H1 (cell line): ENCODE measurements around the gene ASXL3. TPM values are rescaled to one million over a fixed set of nuclear protein-coding genes. Genes with fewer than 3 reads are reported as not detected.

Experiments used
- CTCF ChIA-PET: fragments of 300-600 bp; sonication (Branson Sonifier 250); formaldehyde crosslinking; loops from one replicate; lab custom pipeline; 2021; ENCODE audit not compliant: partially characterized antibody; lab: Charles Lee
- POLR2A ChIA-PET: fragments of 300-600 bp; sonication (Branson Sonifier 250); formaldehyde crosslinking; loops from one replicate; lab custom pipeline; 2021; ENCODE audit warnings: inconsistent platforms; ENCODE audit not compliant: partially characterized antibody; lab: Charles Lee
- DNase-seq, 2 experiments: peaks; one replicate each; pipeline versions ENCODE4 v3.0.0 to v3.0.0-alpha.2; 2010 to 2022; ENCODE audit warnings: low spot score in 2 of 2, low read depth in 1 of 2, mixed read lengths in 1 of 2
- FAIRE-seq: peaks from 2 replicates; lab custom pipeline; 2011; peaks lifted over from hg19 to GRCh38; lab: Jason Lieb, UNC
- H2AFZ ChIP-seq: 2 replicates; pipeline ENCODE4 v1.8.1; 2012; ENCODE audit warnings: low read length, inconsistent platforms
- H2AK5ac ChIP-seq: 2 replicates; pipeline ENCODE4 v1.6.1; 2013; ENCODE audit warnings: low read depth, low read length
- H2BK120ac ChIP-seq: replicated peaks from 2 replicates; pipeline ENCODE3; 2013; ENCODE audit warnings: low read depth, low read length, inconsistent platforms
- H2BK12ac ChIP-seq: 2 replicates; pipeline ENCODE4 v1.6.1; 2013; ENCODE audit warnings: low read depth, low read length
- H2BK15ac ChIP-seq: 2 replicates; pipeline ENCODE4 v1.6.1; 2013; ENCODE audit warnings: low read length
- H2BK20ac ChIP-seq: 2 replicates; pipeline ENCODE4 v1.6.1; 2013; ENCODE audit warnings: low read length
- H2BK5ac ChIP-seq: 2 replicates; pipeline ENCODE4 v1.6.1; 2013; ENCODE audit warnings: low read depth, low read length
- H3K14ac ChIP-seq: 2 replicates; pipeline ENCODE4 v1.6.1; 2013; ENCODE audit warnings: inconsistent platforms; ENCODE audit not compliant: insufficient read length
- H3K18ac ChIP-seq: 2 replicates; pipeline ENCODE4 v1.6.1; 2013; ENCODE audit warnings: low read length; ENCODE audit errors: extremely low read depth
- H3K23ac ChIP-seq: 2 replicates; pipeline ENCODE4 v1.6.1; 2013; ENCODE audit warnings: inconsistent platforms; ENCODE audit not compliant: insufficient read length
- H3K23me2 ChIP-seq: 2 replicates; pipeline ENCODE4 v1.6.1; 2013; ENCODE audit warnings: low read depth, low read length
- H3K27ac ChIP-seq: 2 replicates; pipeline ENCODE4 v1.6.1; 2011; ENCODE audit warnings: low read depth, low read length, inconsistent platforms
- H3K27me3 ChIP-seq, 4 experiments: replicated peaks in 1 of 4; 1 replicate in 1 of 4; 2 replicates in 3 of 4; pipeline versions ENCODE4 v1.6.1 to v1.8.1; 2011 to 2013; ENCODE audit warnings: low read length in 3 of 4, mild to moderate bottlenecking in 3 of 4, inconsistent platforms in 2 of 4, mixed read lengths in 2 of 4, moderate library complexity in 1 of 4; ENCODE audit not compliant: control insufficient read depth in 3 of 4, insufficient read depth in 3 of 4; ENCODE audit errors: extremely low read depth in 1 of 4
- H3K36me3 ChIP-seq, 4 experiments: 2 replicates each; pipeline versions ENCODE4 v1.6.1 to v1.8.1; 2011 to 2013; ENCODE audit warnings: mild to moderate bottlenecking in 4 of 4, low read length in 3 of 4, moderate library complexity in 2 of 4, control low read depth in 1 of 4, inconsistent platforms in 1 of 4; ENCODE audit not compliant: insufficient read depth in 4 of 4, control insufficient read depth in 2 of 4
- H3K4ac ChIP-seq: replicated peaks from 2 replicates; pipeline ENCODE3; 2013; ENCODE audit warnings: low read length, low read depth, mixed read lengths, inconsistent platforms; ENCODE audit not compliant: insufficient read length
- H3K4me1 ChIP-seq, 4 experiments: replicated peaks in 1 of 4; 1 replicate in 1 of 4; 2 replicates in 3 of 4; pipeline versions ENCODE4 v1.6.1 to v1.8.1; 2011 to 2013; ENCODE audit warnings: low read length in 3 of 4, inconsistent platforms in 2 of 4, mixed read lengths in 1 of 4; ENCODE audit not compliant: insufficient read depth in 4 of 4, control insufficient read depth in 3 of 4
- H3K4me2 ChIP-seq, 2 experiments: 2 replicates each; pipeline versions ENCODE4 v1.6.1 to v1.8.1; 2011 to 2013; ENCODE audit warnings: low read depth in 2 of 2, low read length in 2 of 2, control low read depth in 1 of 2, inconsistent platforms in 1 of 2, mild to moderate bottlenecking in 1 of 2; ENCODE audit not compliant: insufficient read depth in 1 of 2
- H3K4me3 ChIP-seq, 4 experiments: fragments of 200-600, 300-600 bp in 1 of 4; sonication (generic), shearing (Covaris generic), sonication (Bioruptor Twin) in 1 of 4; 2 replicates each; pipeline versions ENCODE4 v1.5.1 to v1.8.1; 2011 to 2016; ENCODE audit warnings: low read length in 4 of 4, low read depth in 3 of 4, control low read depth in 2 of 4, inconsistent platforms in 2 of 4, mild to moderate bottlenecking in 2 of 4, mixed read lengths in 1 of 4, moderate library complexity in 1 of 4; ENCODE audit not compliant: insufficient read depth in 2 of 4; ENCODE audit errors: extremely low read depth in 1 of 4
- H3K56ac ChIP-seq: replicated peaks from 2 replicates; pipeline ENCODE3; 2013; ENCODE audit warnings: low read depth, mild to moderate bottlenecking, mixed read lengths, low read length, inconsistent platforms; ENCODE audit not compliant: insufficient read length
- H3K79me1 ChIP-seq: 2 replicates; pipeline ENCODE4 v1.6.1; 2013; ENCODE audit warnings: low read depth, low read length, control low read depth
- H3K79me2 ChIP-seq, 2 experiments: 2 replicates each; pipeline versions ENCODE4 v1.6.1 to v1.8.1; 2012 to 2013; ENCODE audit warnings: low read length in 2 of 2, mild to moderate bottlenecking in 2 of 2, inconsistent platforms in 1 of 2; ENCODE audit not compliant: insufficient read depth in 2 of 2, control insufficient read depth in 1 of 2
- H3K9ac ChIP-seq, 4 experiments: replicated peaks in 1 of 4; 1 replicate in 1 of 4; 2 replicates in 3 of 4; pipeline versions ENCODE4 v1.6.1 to v1.8.1; 2011 to 2013; ENCODE audit warnings: low read depth in 3 of 4, low read length in 3 of 4, control low read depth in 2 of 4, mild to moderate bottlenecking in 2 of 4, moderate library complexity in 2 of 4, inconsistent platforms in 1 of 4; ENCODE audit errors: extremely low read depth in 1 of 4
- H3K9me3 ChIP-seq, 2 experiments: 2 replicates each; pipeline versions ENCODE4 v1.6.1 to v1.8.1; 2012 to 2013; ENCODE audit warnings: mild to moderate bottlenecking in 2 of 2, moderate library complexity in 2 of 2, control low read depth in 1 of 2, inconsistent platforms in 1 of 2, low read depth in 1 of 2, low read length in 1 of 2, mixed read lengths in 1 of 2; ENCODE audit not compliant: insufficient read depth in 2 of 2
- H4K20me1 ChIP-seq, 2 experiments: replicated peaks in 1 of 2; 2 replicates each; pipeline versions ENCODE3 to v1.8.1; 2011 to 2013; ENCODE audit warnings: inconsistent platforms in 2 of 2, low read length in 2 of 2, mild to moderate bottlenecking in 1 of 2; ENCODE audit not compliant: insufficient read depth in 2 of 2, control insufficient read depth in 1 of 2
- H4K5ac ChIP-seq: 2 replicates; pipeline ENCODE4 v1.6.1; 2013; ENCODE audit warnings: low read length, low read depth, mixed read lengths, inconsistent platforms; ENCODE audit not compliant: insufficient read length
- H4K8ac ChIP-seq: 2 replicates; pipeline ENCODE4 v1.8.0; 2013; ENCODE audit warnings: mild to moderate bottlenecking, moderate library complexity, low read length, inconsistent platforms; ENCODE audit not compliant: insufficient read depth; ENCODE audit errors: extremely low read depth
- H4K91ac ChIP-seq: replicated peaks from 2 replicates; pipeline ENCODE3; 2013; ENCODE audit warnings: low read length, mixed read lengths, inconsistent platforms; ENCODE audit not compliant: insufficient read length
- ATF2 ChIP-seq: IDR thresholded peaks from 2 replicates; pipeline ENCODE4 v1.6.1; 2012; ENCODE audit warnings: low read length, inconsistent platforms
- BACH1 ChIP-seq: IDR thresholded peaks from 2 replicates; pipeline ENCODE4 v1.6.1; 2012; ENCODE audit warnings: low read length, improper control_type of control experiment
- BCL11A ChIP-seq, 2 experiments: IDR thresholded peaks; one replicate each; pipeline ENCODE4 v1.6.1; 2011; ENCODE audit warnings: low read depth in 2 of 2, low read length in 2 of 2, mild to moderate bottlenecking in 2 of 2
- EP300 ChIP-seq, 2 experiments: IDR thresholded peaks; 1 replicate in 1 of 2; 2 replicates in 1 of 2; pipeline ENCODE4 v1.6.1; 2011 to 2012; ENCODE audit warnings: low read depth in 2 of 2, low read length in 2 of 2, mild to moderate bottlenecking in 2 of 2, borderline replicate concordance in 1 of 2, inconsistent platforms in 1 of 2, moderate library complexity in 1 of 2
- JUND ChIP-seq: IDR thresholded peaks from 2 replicates; pipeline ENCODE4 v1.6.1; 2011; ENCODE audit warnings: mild to moderate bottlenecking, improper control_type of control experiment, low read length
- RNF2 ChIP-seq: fragments of 200-900, 300-1000 bp; sonication (generic); IDR thresholded peaks from 2 replicates; pipeline ENCODE4 v1.7.1; 2016; ENCODE audit warnings: borderline replicate concordance, low read depth, mild to moderate bottlenecking, antibody characterized with exemption, low read length; ENCODE audit not compliant: poor library complexity, severe bottlenecking; ENCODE audit errors: missing control alignments
- SIRT6 ChIP-seq: IDR thresholded peaks from one replicate; pipeline ENCODE4 v1.7.1; 2012; ENCODE audit warnings: low read length, inconsistent platforms
- SP2 ChIP-seq: IDR thresholded peaks from 2 replicates; pipeline ENCODE4 v1.6.1; 2012; ENCODE audit warnings: mild to moderate bottlenecking, low read length, inconsistent platforms
- WGBS, 2 experiments: shearing (Covaris generic) in 1 of 2; methylation state at CpG; one replicate each; pipeline versions ENCODE4 v1.1.6 to v1.1.7; 2013 to 2015; ENCODE audit warnings: low lambda C conversion rate in 2 of 2, mixed read lengths in 2 of 2, inconsistent platforms in 1 of 2, low coverage in 1 of 2, missing lambda C conversion rate in 1 of 2; ENCODE audit not compliant: insufficient replicate concordance in 2 of 2, insufficient coverage in 1 of 2, insufficient read length in 1 of 2; ENCODE audit errors: extremely low coverage in 1 of 2, missing lambda C conversion rate in 1 of 2; 5-methylcytosine and 5-hydroxymethylcytosine counted together
- polyA plus RNA-seq, 7 experiments: library from polyadenylated mRNA; depleted of rRNA in 3 of 7; stranded (reverse) in 5 of 7; unstranded in 2 of 7; fragments of >200 nt in 5 of 7; fragments of 200-250 nt in 2 of 7; gene quantifications; 1 replicate in 5 of 7; 2 replicates in 1 of 7; 4 replicates in 1 of 7; pipeline versions ENCODE4 v1.2.1 to v1.2.3, GENCODE V29; 2011 to 2013; ENCODE audit warnings: missing spikeins in 2 of 7, mixed read lengths in 2 of 7
- total RNA-seq: library from RNA; stranded (reverse); fragmentation: NEBNext Ultra II Directional; extraction: Animal tissue kit (Norgen Biotek cat#: 25700); gene quantifications from 2 replicates; pipeline ENCODE4 v1.2.1, GENCODE V29; 2021
- TF ChIP-seq, protein P1 (sequence below): IDR thresholded peaks from 2 replicates; pipeline ENCODE4 v1.6.1; 2011; ENCODE audit warnings: low read length, improper control_type of control experiment

The ASXL3 gene
- total and polyA plus RNA-seq, 2 of the 8 experiments (the other 6 are each of a cell fraction or from before 2014, with no cell fraction given), result 0.08 to 1.3 TPM

GRCh38 chr18:33600846-33601245 lies 22.8 kb downstream of the ASXL3 start:
- no peak overlapping the region for H2AFZ ChIP-seq
- TF ChIP-seq ATF2, result no peak
- no peak for TF ChIP-seq EP300 (IDR thresholded peaks at IDR 0.05; ENCODE audit: borderline replicate concordance in 1 of 2, low read depth in 2 of 2, low read length in 2 of 2)
- no peak for TF ChIP-seq BCL11A (IDR thresholded peaks at IDR 0.05; ENCODE audit: low read depth in 2 of 2, low read length in 2 of 2)
- TF ChIP-seq SIRT6, result no peak
- TF ChIP-seq RNF2, result no peak
- TF ChIP-seq, protein P1, sequence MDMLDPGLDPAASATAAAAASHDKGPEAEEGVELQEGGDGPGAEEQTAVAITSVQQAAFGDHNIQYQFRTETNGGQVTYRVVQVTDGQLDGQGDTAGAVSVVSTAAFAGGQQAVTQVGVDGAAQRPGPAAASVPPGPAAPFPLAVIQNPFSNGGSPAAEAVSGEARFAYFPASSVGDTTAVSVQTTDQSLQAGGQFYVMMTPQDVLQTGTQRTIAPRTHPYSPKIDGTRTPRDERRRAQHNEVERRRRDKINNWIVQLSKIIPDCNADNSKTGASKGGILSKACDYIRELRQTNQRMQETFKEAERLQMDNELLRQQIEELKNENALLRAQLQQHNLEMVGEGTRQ, result no peak
- TF ChIP-seq SP2, result no peak
- no peak for TF ChIP-seq BACH1
- no peak for TF ChIP-seq JUND
- H2AK5ac ChIP-seq, result no peak overlapping the region
- H2BK15ac ChIP-seq, result no peak overlapping the region
- H2BK12ac ChIP-seq, result no peak overlapping the region
- H3K23ac ChIP-seq, result no peak overlapping the region
- H2BK120ac ChIP-seq, result no peak overlapping the region
- DNase-seq, result no peak
- POLR2A ChIA-PET, result no interaction called here
- H4K20me1 ChIP-seq, result no peaks in the 10 kb centered on the region
- no peak overlapping the region for H2BK20ac ChIP-seq
- no peak overlapping the region for H3K4me3 ChIP-seq
- 80% methylated on average over 3 of the region's 3 CpGs; no CpG with 5 or more reads in 1 of the 2 experiments for WGBS, 2 experiments
- no peak overlapping the region for H3K9ac ChIP-seq
- H3K4ac ChIP-seq, result no peak overlapping the region
- H3K18ac ChIP-seq, result no peak overlapping the region
- no peak overlapping the region for H3K14ac ChIP-seq
- H3K9me3 ChIP-seq, result no peaks in the 10 kb centered on the region
- no peak overlapping the region for H3K56ac ChIP-seq
- H4K8ac ChIP-seq, result no peak overlapping the region
- H4K91ac ChIP-seq, result no peak overlapping the region
- H3K36me3 ChIP-seq, result no peaks in the 10 kb centered on the region
- H3K4me2 ChIP-seq, result no peak overlapping the region
- no peaks in the 10 kb centered on the region; the same call in 1 of the 2 replicates for H3K23me2 ChIP-seq
- FAIRE-seq, result no peak
- H3K27me3 ChIP-seq, result no peaks in the 10 kb centered on the region
- CTCF ChIA-PET, result no interaction called here
- no peak overlapping the region for H4K5ac ChIP-seq
- H2BK5ac ChIP-seq, result no peak overlapping the region
- H3K27ac ChIP-seq, result no peak overlapping the region
- no peaks in the 10 kb centered on the region for H3K79me2 ChIP-seq
- H3K4me1 ChIP-seq, result peaks cover 0 to 4% (median 0%) of the 10 kb centered on the region in 4 experiments; a peak in 3 of 7 replicates
- no peaks in the 10 kb centered on the region for H3K79me1 ChIP-seq
